GM12865 (cell line): ENCODE data around the gene AOC2.

Source experiments
- DNase-seq: peaks from one replicate; pipeline ENCODE4 v3.0.0; 2010; ENCODE audit warnings: low read depth
- H3K4me3 ChIP-seq: 2 replicates; pipeline ENCODE4 v1.5.1; 2011; ENCODE audit warnings: mild to moderate bottlenecking, low read depth, low read length, control low read depth
- CTCF ChIP-seq: IDR thresholded peaks from 2 replicates; pipeline ENCODE4 v1.5.1; 2011; ENCODE audit warnings: low read length, control low read depth, low read depth, inconsistent platforms; ENCODE audit not compliant: insufficient read depth; ENCODE audit errors: missing control alignments

Gene AOC2

GRCh38 chr17:42832934-42833766, 11.2 kb upstream of the AOC2 start, which contains the start of gene PSME3:
PSME3 (plus strand) TSS chr17:42833397; CDS start chr17:42833632, 235 bp downstream.
- TF ChIP-seq CTCF: no peak
- peak within 1 kb of the TSS; percentile 95 for H3K4me3 ChIP-seq
- peak; percentile 90 for DNase-seq

- DNase-seq: no peak
- peak overlapping the region; percentile 95 for H3K4me3 ChIP-seq
- TF ChIP-seq CTCF: no peak
Observed at GRCh38 chr17:42833767-42834422, 10.5 kb upstream of the AOC2 start.

- DNase-seq: no peak
Observed at GRCh38 chr17:42835732-42836131, 8.6 kb upstream of the AOC2 start.

GRCh38 chr17:42841975-42842685, 2.2 kb upstream of the AOC2 start:
- H3K4me3 ChIP-seq: no peak overlapping the region
- no peak for DNase-seq
- no peak for TF ChIP-seq CTCF

More at GRCh38 chr17:42835732-42836131, 8.6 kb upstream of the AOC2 start:
- no peak overlapping the region for H3K4me3 ChIP-seq
- TF ChIP-seq CTCF: no peak

- peak; percentile 37 for DNase-seq
- peak; percentile 81 for TF ChIP-seq CTCF
- no peak overlapping the region for H3K4me3 ChIP-seq
Observed at GRCh38 chr17:42843358-42843934, 934 bp upstream of the AOC2 start.

GRCh38 chr17:42844761-42845555, 578 bp downstream of the AOC2 start:
- no peak for DNase-seq
- H3K4me3 ChIP-seq: no peak overlapping the region
- TF ChIP-seq CTCF: no peak
